HepG2 (cell line): ENCODE data around the gene NFATC3. TPM values are rescaled to one million over a fixed set of nuclear protein-coding genes. Genes with fewer than 3 reads are reported as not detected.

ENCODE experiments used
- ARID3A ChIP-seq: IDR thresholded peaks from 2 replicates; pipeline ENCODE4 v1.6.1; 2012; ENCODE audit warnings: low read depth, low read length, improper control_type of control experiment
- CBX1 ChIP-seq: IDR thresholded peaks from one replicate; pipeline ENCODE4 v1.6.1; 2016; ENCODE audit warnings: antibody characterized with exemption, low read depth
- DPF2 ChIP-seq: sonication (generic); formaldehyde crosslinking; IDR thresholded peaks from 2 replicates; pipeline ENCODE4 v1.4.0; 2020; ENCODE audit warnings: mild to moderate bottlenecking, low read depth, missing genetic modification reagents, borderline replicate concordance
- FIP1L1 ChIP-seq: fragments of 200-400 bp; formaldehyde crosslinking; IDR thresholded peaks from 2 replicates; pipeline ENCODE4 v1.6.1; 2018; ENCODE audit warnings: low read depth, mild to moderate bottlenecking, low read length, moderate library complexity, borderline replicate concordance; ENCODE audit not compliant: insufficient read depth
- REXO4 ChIP-seq: sonication (generic); formaldehyde crosslinking; IDR thresholded peaks from 2 replicates; pipeline ENCODE4 v1.8.0; 2022; ENCODE audit warnings: missing genetic modification reagents, mild to moderate bottlenecking, borderline replicate concordance
- SATB2 ChIP-seq: sonication (generic); formaldehyde crosslinking; IDR thresholded peaks from 2 replicates; pipeline ENCODE4 v1.5.0; 2020; ENCODE audit warnings: missing genetic modification reagents
- SNAPC4 ChIP-seq: sonication (generic); formaldehyde crosslinking; IDR thresholded peaks from 2 replicates; pipeline ENCODE4 v1.4.0; 2020; ENCODE audit warnings: mild to moderate bottlenecking, missing genetic modification reagents
- SRSF9 ChIP-seq: fragments of 200-400 bp; formaldehyde crosslinking; IDR thresholded peaks from 2 replicates; pipeline ENCODE4 v1.6.1; 2018; ENCODE audit warnings: borderline replicate concordance, mild to moderate bottlenecking, low read depth, low read length; ENCODE audit not compliant: insufficient read depth, poor library complexity, severe bottlenecking
- ZNF225 ChIP-seq: sonication (generic); formaldehyde crosslinking; IDR thresholded peaks from 2 replicates; pipeline ENCODE4 v1.4.0; 2020; ENCODE audit warnings: mild to moderate bottlenecking, missing genetic modification reagents
- ZNF468 ChIP-seq: sonication (generic); formaldehyde crosslinking; IDR thresholded peaks from 2 replicates; pipeline ENCODE4 v1.8.0; 2022; ENCODE audit warnings: mild to moderate bottlenecking, moderate library complexity, missing genetic modification reagents
- ZNF549 ChIP-seq: sonication (generic); formaldehyde crosslinking; IDR thresholded peaks from 2 replicates; pipeline ENCODE4 v1.5.0; 2020; ENCODE audit warnings: missing genetic modification reagents
- polyA plus RNA-seq, 8 experiments: library from polyadenylated mRNA; depleted of rRNA in 3 of 8; stranded (reverse) in 7 of 8; unstranded in 1 of 8; fragments of >200 nt; fragmentation: Illumina TruSeq in 4 of 8; extraction: Trizol in 4 of 8; gene quantifications; 2 replicates each; pipeline versions ENCODE4 v1.2.1 to v1.2.3, GENCODE V29; 2011 to 2016; ENCODE audit warnings: low read depth in 4 of 8, missing spikeins in 1 of 8, mixed read lengths in 1 of 8; ENCODE audit not compliant: insufficient read depth in 1 of 8
- total RNA-seq, 5 experiments: library from RNA; depleted of rRNA; stranded (reverse); fragments of >200 nt; fragmentation: Illumina TruSeq; extraction: Trizol; gene quantifications; 2 replicates each; pipeline ENCODE4 v1.2.3, GENCODE V29; 2016; ENCODE audit warnings: low read depth in 1 of 5
- TF ChIP-seq, protein P1 (sequence below): sonication (generic); formaldehyde crosslinking; IDR thresholded peaks from 2 replicates; pipeline ENCODE4 v1.5.1; 2020; ENCODE audit warnings: mild to moderate bottlenecking, missing genetic modification reagents, moderate library complexity
- TF ChIP-seq, protein P2 (sequence below): IDR thresholded peaks from 2 replicates; pipeline ENCODE4 v1.6.1; 2012; ENCODE audit warnings: inconsistent platforms
- TF ChIP-seq, protein P3 (sequence below): sonication (generic); formaldehyde crosslinking; IDR thresholded peaks from 2 replicates; pipeline ENCODE4 v1.4.0; 2020; ENCODE audit warnings: mild to moderate bottlenecking, missing genetic modification reagents

NFATC3 gene
- total and polyA plus RNA-seq, 2 of the 13 experiments (the other 11 are each of a cell fraction or from before 2014, with no cell fraction given), result 52.6 to 62.7 TPM

- TF ChIP-seq SNAPC4 (CRISPR knock-in tag), result peak; percentile 43; the same call in 1 of the 2 replicates
- TF ChIP-seq FIP1L1, result no peak
- no peak for TF ChIP-seq SRSF9
- TF ChIP-seq ZNF549 (CRISPR knock-in tag), result no peak
- TF ChIP-seq, protein P1, sequence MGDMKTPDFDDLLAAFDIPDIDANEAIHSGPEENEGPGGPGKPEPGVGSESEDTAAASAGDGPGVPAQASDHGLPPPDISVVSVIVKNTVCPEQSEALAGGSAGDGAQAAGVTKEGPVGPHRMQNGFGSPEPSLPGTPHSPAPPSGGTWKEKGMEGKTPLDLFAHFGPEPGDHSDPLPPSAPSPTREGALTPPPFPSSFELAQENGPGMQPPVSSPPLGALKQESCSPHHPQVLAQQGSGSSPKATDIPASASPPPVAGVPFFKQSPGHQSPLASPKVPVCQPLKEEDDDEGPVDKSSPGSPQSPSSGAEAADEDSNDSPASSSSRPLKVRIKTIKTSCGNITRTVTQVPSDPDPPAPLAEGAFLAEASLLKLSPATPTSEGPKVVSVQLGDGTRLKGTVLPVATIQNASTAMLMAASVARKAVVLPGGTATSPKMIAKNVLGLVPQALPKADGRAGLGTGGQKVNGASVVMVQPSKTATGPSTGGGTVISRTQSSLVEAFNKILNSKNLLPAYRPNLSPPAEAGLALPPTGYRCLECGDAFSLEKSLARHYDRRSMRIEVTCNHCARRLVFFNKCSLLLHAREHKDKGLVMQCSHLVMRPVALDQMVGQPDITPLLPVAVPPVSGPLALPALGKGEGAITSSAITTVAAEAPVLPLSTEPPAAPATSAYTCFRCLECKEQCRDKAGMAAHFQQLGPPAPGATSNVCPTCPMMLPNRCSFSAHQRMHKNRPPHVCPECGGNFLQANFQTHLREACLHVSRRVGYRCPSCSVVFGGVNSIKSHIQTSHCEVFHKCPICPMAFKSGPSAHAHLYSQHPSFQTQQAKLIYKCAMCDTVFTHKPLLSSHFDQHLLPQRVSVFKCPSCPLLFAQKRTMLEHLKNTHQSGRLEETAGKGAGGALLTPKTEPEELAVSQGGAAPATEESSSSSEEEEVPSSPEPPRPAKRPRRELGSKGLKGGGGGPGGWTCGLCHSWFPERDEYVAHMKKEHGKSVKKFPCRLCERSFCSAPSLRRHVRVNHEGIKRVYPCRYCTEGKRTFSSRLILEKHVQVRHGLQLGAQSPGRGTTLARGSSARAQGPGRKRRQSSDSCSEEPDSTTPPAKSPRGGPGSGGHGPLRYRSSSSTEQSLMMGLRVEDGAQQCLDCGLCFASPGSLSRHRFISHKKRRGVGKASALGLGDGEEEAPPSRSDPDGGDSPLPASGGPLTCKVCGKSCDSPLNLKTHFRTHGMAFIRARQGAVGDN, result no peak
- 0 out of 2 replicates have a peak, but pooled peaks have one; percentile 2 for TF ChIP-seq ZNF225 (CRISPR knock-in tag)
- TF ChIP-seq, protein P2, sequence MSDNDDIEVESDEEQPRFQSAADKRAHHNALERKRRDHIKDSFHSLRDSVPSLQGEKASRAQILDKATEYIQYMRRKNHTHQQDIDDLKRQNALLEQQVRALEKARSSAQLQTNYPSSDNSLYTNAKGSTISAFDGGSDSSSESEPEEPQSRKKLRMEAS, result peak; percentile 8; the same call in 1 of the 2 replicates
- TF ChIP-seq DPF2 (CRISPR knock-in tag), result no peak
- TF ChIP-seq, protein P3, sequence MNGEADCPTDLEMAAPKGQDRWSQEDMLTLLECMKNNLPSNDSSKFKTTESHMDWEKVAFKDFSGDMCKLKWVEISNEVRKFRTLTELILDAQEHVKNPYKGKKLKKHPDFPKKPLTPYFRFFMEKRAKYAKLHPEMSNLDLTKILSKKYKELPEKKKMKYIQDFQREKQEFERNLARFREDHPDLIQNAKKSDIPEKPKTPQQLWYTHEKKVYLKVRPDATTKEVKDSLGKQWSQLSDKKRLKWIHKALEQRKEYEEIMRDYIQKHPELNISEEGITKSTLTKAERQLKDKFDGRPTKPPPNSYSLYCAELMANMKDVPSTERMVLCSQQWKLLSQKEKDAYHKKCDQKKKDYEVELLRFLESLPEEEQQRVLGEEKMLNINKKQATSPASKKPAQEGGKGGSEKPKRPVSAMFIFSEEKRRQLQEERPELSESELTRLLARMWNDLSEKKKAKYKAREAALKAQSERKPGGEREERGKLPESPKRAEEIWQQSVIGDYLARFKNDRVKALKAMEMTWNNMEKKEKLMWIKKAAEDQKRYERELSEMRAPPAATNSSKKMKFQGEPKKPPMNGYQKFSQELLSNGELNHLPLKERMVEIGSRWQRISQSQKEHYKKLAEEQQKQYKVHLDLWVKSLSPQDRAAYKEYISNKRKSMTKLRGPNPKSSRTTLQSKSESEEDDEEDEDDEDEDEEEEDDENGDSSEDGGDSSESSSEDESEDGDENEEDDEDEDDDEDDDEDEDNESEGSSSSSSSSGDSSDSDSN, result peak; percentile 17; the same call in 1 of the 2 replicates
- 0 out of 2 replicates have a peak, but pooled peaks have one; percentile 26 for TF ChIP-seq REXO4 (CRISPR knock-in tag)
- TF ChIP-seq CBX1, result no peak
- 0 out of 2 replicates have a peak, but pooled peaks have one; percentile 92 for TF ChIP-seq ZNF468
- peak; percentile 51; the same call in 1 of the 2 replicates for TF ChIP-seq SATB2 (CRISPR knock-in tag)
- no peak for TF ChIP-seq ARID3A
These were observed 151.7 kb downstream of the NFATC3 start (continued) for GRCh38 chr16:68236826-68237242.
